ENCODE measurements around the gene MAL.

The MAL gene

DNA sequence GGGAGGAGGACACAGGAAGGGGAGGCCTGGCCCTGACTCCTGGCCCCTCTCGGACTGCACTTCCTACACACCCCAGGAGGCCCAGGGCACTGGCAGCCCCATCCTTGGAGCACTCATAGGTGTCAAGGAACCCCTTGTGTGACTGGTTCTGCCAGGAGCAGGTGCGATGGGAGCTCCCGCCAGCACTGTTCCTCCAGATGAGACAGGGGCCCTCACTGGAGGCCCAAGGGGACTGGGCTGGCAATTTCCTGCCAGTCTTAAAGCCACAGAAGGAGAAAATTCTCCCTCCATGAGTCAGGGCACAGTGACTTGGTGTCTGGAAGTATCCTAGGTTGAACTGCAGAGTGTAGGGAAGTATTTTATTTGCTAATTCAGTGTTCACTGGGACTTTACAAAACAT is 42.8 kb upstream of the MAL start:
- TF ChIP-seq FOXA1 (IDR thresholded peaks at IDR 0.05) (no peak), ARNT (IDR thresholded peaks at IDR 0.05) (no peak), LEF1 (IDR thresholded peaks at IDR 0.05; ENCODE audit: borderline replicate concordance) (no peak), BHLHE40 (IDR thresholded peaks at IDR 0.05; ENCODE audit: borderline replicate concordance) (no peak), SUZ12 (IDR thresholded peaks at IDR 0.05) (no peak), SP1 (IDR thresholded peaks at IDR 0.05) (no peak)
- no peak for DNase-seq (ENCODE audit: extremely low spot score)
- ChIA-PET POLR2A (interaction anchor here (1.0 kb wide), 1 partner anchor 139 kb away, joined by 3 read pairs; the partner anchor contains the start of gene MRPS5), CTCF (interaction anchor here (1.0 kb wide), 2 partner anchors 25 to 28 kb away, joined by 3 to 5 read pairs; no protein-coding TSS in a partner anchor)

DNA sequence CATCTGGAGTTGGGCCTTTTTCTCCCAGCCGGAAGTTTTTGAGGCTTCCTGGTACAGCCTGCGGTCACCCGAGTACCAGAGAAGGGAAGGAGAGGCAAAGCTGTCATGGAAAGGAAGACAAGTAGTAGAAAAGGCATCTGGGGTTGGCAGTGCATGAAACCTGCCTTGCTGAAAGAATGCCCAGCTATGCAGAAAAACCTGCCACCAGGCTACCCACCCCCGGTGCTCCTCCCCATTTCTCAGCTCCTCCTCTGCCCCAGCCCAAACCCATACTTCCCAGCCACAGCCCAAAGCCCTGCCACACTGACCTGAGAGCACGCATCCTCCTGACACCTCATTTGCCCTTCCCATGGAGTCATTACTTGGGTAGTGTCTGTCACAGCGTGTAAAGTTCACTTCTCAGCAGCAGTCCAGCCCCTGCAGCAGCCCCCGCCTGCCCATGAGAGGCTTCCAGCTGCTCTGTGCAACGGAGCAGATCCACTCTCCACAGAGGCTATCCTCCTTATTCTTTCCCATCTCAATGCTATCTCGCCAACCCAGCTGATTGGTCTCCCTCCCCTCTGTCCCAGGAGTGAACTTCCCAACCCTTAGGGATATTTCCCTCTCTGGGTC is 40.4 kb upstream of the MAL start:
- no peak for TF ChIP-seq ARNT (IDR thresholded peaks at IDR 0.05)
- no peak for TF ChIP-seq FOXM1 (IDR thresholded peaks at IDR 0.05; ENCODE audit: borderline replicate concordance)
- no peak for TF ChIP-seq L3MBTL2 (conservative IDR thresholded peaks at IDR 0.05)
- TF ChIP-seq SP1 (IDR thresholded peaks at IDR 0.05): no peak
- no peak for TF ChIP-seq FOXA1 (IDR thresholded peaks at IDR 0.05)
- no peak for TF ChIP-seq BHLHE40 (IDR thresholded peaks at IDR 0.05; ENCODE audit: borderline replicate concordance)
- no peak for TF ChIP-seq CTBP1 (IDR thresholded peaks at IDR 0.05; ENCODE audit: borderline replicate concordance)
- no peak for TF ChIP-seq TARDBP (IDR thresholded peaks at IDR 0.05)
- TF ChIP-seq LEF1 (IDR thresholded peaks at IDR 0.05; ENCODE audit: borderline replicate concordance): no peak
- TF ChIP-seq ZNF384 (IDR thresholded peaks at IDR 0.05): no peak
- TF ChIP-seq, protein P1, sequence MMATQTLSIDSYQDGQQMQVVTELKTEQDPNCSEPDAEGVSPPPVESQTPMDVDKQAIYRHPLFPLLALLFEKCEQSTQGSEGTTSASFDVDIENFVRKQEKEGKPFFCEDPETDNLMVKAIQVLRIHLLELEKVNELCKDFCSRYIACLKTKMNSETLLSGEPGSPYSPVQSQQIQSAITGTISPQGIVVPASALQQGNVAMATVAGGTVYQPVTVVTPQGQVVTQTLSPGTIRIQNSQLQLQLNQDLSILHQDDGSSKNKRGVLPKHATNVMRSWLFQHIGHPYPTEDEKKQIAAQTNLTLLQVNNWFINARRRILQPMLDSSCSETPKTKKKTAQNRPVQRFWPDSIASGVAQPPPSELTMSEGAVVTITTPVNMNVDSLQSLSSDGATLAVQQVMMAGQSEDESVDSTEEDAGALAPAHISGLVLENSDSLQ (IDR thresholded peaks at IDR 0.05): no peak
- TF ChIP-seq NFRKB (IDR thresholded peaks at IDR 0.05): no peak
- TF ChIP-seq ELF4 (IDR thresholded peaks at IDR 0.05): no peak
- TF ChIP-seq FOXK2 (IDR thresholded peaks at IDR 0.05): no peak
- POLR2A ChIA-PET: no interaction called here
- CTCF ChIA-PET: interaction anchor here (0.5 kb wide), 1 partner anchor 130 kb away, joined by 3 read pairs; no protein-coding TSS in a partner anchor
- DNase-seq (ENCODE audit: extremely low spot score): no peak

DNA sequence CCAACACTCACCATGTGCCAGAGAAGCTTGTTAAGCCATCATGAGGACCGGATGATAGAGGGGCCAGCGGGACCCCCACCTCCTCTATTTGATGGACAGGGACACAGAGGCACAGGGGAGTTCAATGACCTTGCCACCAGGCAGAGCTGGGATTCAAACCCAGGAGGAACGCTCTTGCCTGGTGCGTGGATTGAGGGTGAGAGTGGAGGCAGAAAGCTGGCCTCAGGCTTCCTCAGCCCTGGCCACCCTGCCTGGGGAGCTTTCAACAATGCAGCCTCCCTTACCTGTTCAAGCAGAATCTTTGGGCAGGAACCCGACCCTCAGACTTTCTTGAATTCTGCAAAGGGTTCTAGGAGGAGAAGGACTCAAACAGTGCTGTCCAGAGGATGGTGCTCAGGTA is 39.9 kb upstream of the MAL start:
- POLR2A ChIA-PET: no interaction called here
- no peak for DNase-seq (ENCODE audit: extremely low spot score)
- TF ChIP-seq NFRKB (IDR thresholded peaks at IDR 0.05) (no peak), LEF1 (IDR thresholded peaks at IDR 0.05; ENCODE audit: borderline replicate concordance) (no peak), FOXA1 (IDR thresholded peaks at IDR 0.05) (no peak), ZNF384 (IDR thresholded peaks at IDR 0.05) (no peak), BHLHE40 (IDR thresholded peaks at IDR 0.05; ENCODE audit: borderline replicate concordance) (no peak)
- CTCF ChIA-PET: interaction anchor here (0.5 to 2.6 kb wide), 5 partner anchors 10 to 130 kb away, joined by 3 to 20 read pairs (median 5); no protein-coding TSS in a partner anchor

DNA sequence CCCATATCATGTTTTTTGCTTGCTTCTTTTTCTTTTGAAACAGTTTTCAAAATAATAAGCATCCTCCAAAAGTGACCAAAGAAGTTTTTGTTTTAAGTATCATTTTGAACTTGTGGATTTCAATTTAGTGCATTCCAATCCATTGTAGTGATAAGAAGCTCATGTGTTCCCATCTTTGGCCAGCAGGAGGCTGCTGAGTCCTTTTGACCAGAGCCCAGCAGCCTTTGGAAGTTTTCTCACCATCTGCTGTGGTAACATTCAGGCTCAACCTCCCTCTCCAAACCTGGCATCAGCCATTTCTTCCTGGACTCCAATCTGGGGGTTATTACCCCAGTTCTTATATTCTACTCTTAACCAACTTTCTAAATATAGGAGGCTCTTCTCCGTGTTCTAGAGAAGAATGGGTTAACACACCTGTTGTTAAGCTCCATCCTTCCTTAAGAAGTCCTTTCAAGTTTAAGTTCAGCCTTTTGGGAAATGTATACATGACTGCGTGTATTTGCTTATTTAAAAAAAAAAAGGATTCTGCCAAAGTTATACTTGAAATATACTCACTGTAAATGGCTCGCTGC is 39.0 kb upstream of the MAL start:
- CTCF ChIA-PET: interaction anchor here (0.5 to 2.6 kb wide), 17 partner anchors 9 to 398 kb away, joined by 3 to 20 read pairs (median 4); partner anchors contain the start of gene MRPS5

DNA sequence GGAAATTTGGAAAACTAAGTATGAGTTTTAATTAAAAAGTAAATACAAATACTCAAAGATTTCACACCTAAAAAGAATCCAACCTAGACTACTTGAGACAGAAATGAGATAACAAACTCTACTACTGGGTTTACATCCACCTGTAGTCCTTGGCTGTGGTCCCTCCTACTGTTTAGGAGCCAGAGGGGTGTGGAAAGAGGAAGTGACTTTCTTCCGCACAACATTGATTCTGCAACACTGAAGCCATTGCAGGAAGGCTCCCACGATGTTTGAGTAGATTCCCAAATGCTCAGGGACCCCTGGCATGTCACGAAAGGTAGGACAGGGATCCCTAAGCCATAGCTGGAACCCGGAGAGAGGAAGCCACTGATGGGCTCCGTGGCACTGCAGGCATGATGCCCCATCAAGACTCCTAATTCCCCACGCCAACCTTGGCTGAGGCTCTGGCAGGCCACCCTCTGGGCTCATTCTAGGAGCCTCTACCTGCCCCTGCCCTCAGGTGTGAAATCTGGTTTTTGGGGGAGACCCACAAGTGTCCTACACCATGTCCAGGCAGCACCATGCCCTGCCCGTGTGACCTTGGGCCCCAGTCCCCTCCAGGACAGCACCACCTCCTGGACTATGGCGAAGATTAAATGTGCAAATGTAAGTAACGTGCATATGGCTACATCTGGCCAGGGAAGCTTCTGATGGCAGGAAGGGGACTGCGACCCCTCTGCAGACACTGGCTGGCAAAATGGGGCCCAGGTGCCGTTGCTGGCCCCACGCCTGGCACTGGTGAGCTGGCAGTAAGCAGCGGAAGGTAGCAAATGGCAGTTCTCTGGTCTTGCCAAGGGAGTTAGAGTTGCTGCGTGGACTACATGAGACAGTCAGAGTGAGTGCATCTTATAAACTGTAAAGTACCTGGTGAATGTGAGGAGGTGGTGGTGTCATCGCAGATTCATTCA is 38.2 kb upstream of the MAL start:
- TF ChIP-seq CTBP1 (IDR thresholded peaks at IDR 0.05; ENCODE audit: borderline replicate concordance) (no peak), LEF1 (IDR thresholded peaks at IDR 0.05; ENCODE audit: borderline replicate concordance) (no peak), BHLHE40 (IDR thresholded peaks at IDR 0.05; ENCODE audit: borderline replicate concordance) (no peak), SP1 (IDR thresholded peaks at IDR 0.05) (no peak), ELF4 (IDR thresholded peaks at IDR 0.05) (no peak), FOXK2 (IDR thresholded peaks at IDR 0.05) (no peak), HDGF (IDR thresholded peaks at IDR 0.05; ENCODE audit: borderline replicate concordance) (no peak), ZNF384 (IDR thresholded peaks at IDR 0.05) (no peak), FOXM1 (IDR thresholded peaks at IDR 0.05; ENCODE audit: borderline replicate concordance) (no peak)
- no peak for DNase-seq (ENCODE audit: extremely low spot score)
- ChIA-PET POLR2A (no interaction called here), CTCF (interaction anchor here (0.5 to 2.6 kb wide), 10 partner anchors 9 to 358 kb away, joined by 3 to 20 read pairs (median 4); partner anchors contain the start of gene MRPS5)

More for the DNA sequence above, 39.0 kb upstream of the MAL start:
- TF ChIP-seq, protein P1 (IDR thresholded peaks at IDR 0.05): no peak
- TF ChIP-seq CTBP1 (IDR thresholded peaks at IDR 0.05; ENCODE audit: borderline replicate concordance) (no peak), NFRKB (IDR thresholded peaks at IDR 0.05) (no peak), FOXK2 (IDR thresholded peaks at IDR 0.05) (no peak), FOXA1 (IDR thresholded peaks at IDR 0.05) (no peak), LEF1 (IDR thresholded peaks at IDR 0.05; ENCODE audit: borderline replicate concordance) (no peak), ZNF384 (IDR thresholded peaks at IDR 0.05) (no peak), L3MBTL2 (conservative IDR thresholded peaks at IDR 0.05) (no peak), SUZ12 (IDR thresholded peaks at IDR 0.05) (no peak), BHLHE40 (IDR thresholded peaks at IDR 0.05; ENCODE audit: borderline replicate concordance) (no peak), ELF4 (IDR thresholded peaks at IDR 0.05) (no peak), ARNT (IDR thresholded peaks at IDR 0.05) (no peak), TARDBP (IDR thresholded peaks at IDR 0.05) (no peak), HDGF (IDR thresholded peaks at IDR 0.05; ENCODE audit: borderline replicate concordance) (no peak), SP1 (IDR thresholded peaks at IDR 0.05) (no peak), FOXM1 (IDR thresholded peaks at IDR 0.05; ENCODE audit: borderline replicate concordance) (no peak)
- DNase-seq (ENCODE audit: extremely low spot score): peak; percentile 73
- POLR2A ChIA-PET: no interaction called here

DNA sequence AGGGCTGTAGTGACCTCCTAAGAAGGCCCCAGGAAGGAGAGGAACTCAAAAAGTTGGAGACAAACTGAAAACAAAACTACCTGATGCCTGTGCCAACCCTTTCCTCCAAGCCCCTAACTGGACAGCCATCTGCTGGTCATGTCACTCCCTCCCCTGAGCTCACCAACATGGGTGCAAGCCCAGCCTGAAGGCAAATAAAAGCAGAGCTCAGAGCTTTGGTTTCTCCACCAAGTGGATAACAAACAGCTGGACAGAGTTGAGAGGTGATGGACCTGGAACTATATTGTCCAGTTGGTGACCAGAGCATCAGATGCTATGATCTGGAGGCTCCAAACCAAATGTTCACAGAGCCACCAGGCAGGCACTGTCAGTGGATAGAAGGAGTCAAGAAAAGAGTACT is 34.6 kb upstream of the MAL start:
- ChIA-PET POLR2A (no interaction called here), CTCF (interaction anchor here (2.4 kb wide), 1 partner anchor 31 kb away, joined by 5 read pairs; no protein-coding TSS in a partner anchor)
- no peak for TF ChIP-seq FOXA1 (IDR thresholded peaks at IDR 0.05)
- no peak for TF ChIP-seq LEF1 (IDR thresholded peaks at IDR 0.05; ENCODE audit: borderline replicate concordance)
- no peak for TF ChIP-seq NFRKB (IDR thresholded peaks at IDR 0.05)
- no peak for DNase-seq (ENCODE audit: extremely low spot score)
